ENCODE measurements around the gene BRD7.

- TF ChIP-seq POLR2A (IDR thresholded peaks at IDR 0.05) (no peak), CTCF (IDR thresholded peaks at IDR 0.05) (no peak)
Measured at GRCh38 chr16:50403491-50403890, 34.7 kb upstream of the BRD7 start.

Data from testis (tissue), 2 donors.